ELF-1 (cell line): ENCODE results near the gene FLG2.
"Not testable (repeated sequence)": the region's sequence is repeated elsewhere in the genome, so short reads cannot be mapped to it uniquely, and the experiment has no call there.

Experiments
- DNase-seq: peaks from one replicate; pipeline ENCODE4 v3.0.0-alpha.2; 2016; ENCODE audit warnings: low read depth, low spot score

The FLG2 gene

GRCh38 chr1:152312169-152312568, 47.6 kb downstream of the FLG2 start:
- not testable (repeated sequence) for DNase-seq

GRCh38 chr1:152309955-152310354, 49.9 kb downstream of the FLG2 start:
- no peak for DNase-seq

- not testable (repeated sequence) for DNase-seq
These were observed 50.4 kb downstream of the FLG2 start for GRCh38 chr1:152309320-152309901.

GRCh38 chr1:152308758-152309157, 51.0 kb downstream of the FLG2 start:
- DNase-seq, result not testable (repeated sequence)

- DNase-seq, result not testable (repeated sequence)
These were observed 51.8 kb downstream of the FLG2 start for GRCh38 chr1:152307970-152308369.

GRCh38 chr1:152306123-152306522, 53.7 kb downstream of the FLG2 start:
- DNase-seq, result not testable (repeated sequence)

GRCh38 chr1:152304773-152305172, 55.0 kb downstream of the FLG2 start:
- DNase-seq, result not testable (repeated sequence)

GRCh38 chr1:152303139-152303872, 56.5 kb downstream of the FLG2 start:
- DNase-seq, result not testable (repeated sequence)
